WTC11 (cell line): Measurements from ENCODE around the gene MIER1.

ENCODE experiments used
- CTCF ChIP-seq: fragments of 200-600 bp; IDR thresholded peaks from 2 replicates; pipeline ENCODE4 v1.8.0; 2022; ENCODE audit warnings: antibody characterized with exemption
- NR1H2 ChIP-seq: sonication (generic); formaldehyde crosslinking; IDR thresholded peaks from 2 replicates; pipeline ENCODE4 v1.9.0; 2021; ENCODE audit warnings: mild to moderate bottlenecking, moderate library complexity, missing genetic modification reagents

GRCh38 chr1:66931590-66931989 is 6.8 kb downstream of the MIER1 start:
- TF ChIP-seq CTCF = no peak
- TF ChIP-seq NR1H2 (CRISPR knock-in tag) = no peak
